Parathyroid adenoma (tissue), 2 donors: ENCODE results near the gene SRGAP1.

Source experiments
- H2AFZ ChIP-seq: fragments of 300-600 bp; sonication (generic); one replicate; pipeline ENCODE4 v1.7.0; 2017; ENCODE audit warnings: antibody characterized with exemption, mild to moderate bottlenecking
- H3K27ac ChIP-seq: fragments of 300-600 bp; sonication (generic); one replicate; pipeline ENCODE4 v1.7.0; 2017
- H3K27me3 ChIP-seq: fragments of 300-600 bp; sonication (generic); one replicate; pipeline ENCODE4 v1.7.0; 2017; ENCODE audit warnings: low read length; ENCODE audit not compliant: control insufficient read depth, insufficient read depth
- H3K36me3 ChIP-seq: fragments of 300-600 bp; sonication (generic); one replicate; pipeline ENCODE4 v1.7.0; 2017; ENCODE audit warnings: low read length; ENCODE audit not compliant: control insufficient read depth, insufficient read depth
- H3K4me1 ChIP-seq: fragments of 300-600 bp; sonication (generic); one replicate; pipeline ENCODE4 v1.7.0; 2017; ENCODE audit warnings: control low read depth
- H3K4me2 ChIP-seq: fragments of 300-600 bp; sonication (generic); one replicate; pipeline ENCODE4 v1.7.0; 2017; ENCODE audit warnings: low read length
- H3K4me3 ChIP-seq: fragments of 300-600 bp; sonication (generic); one replicate; pipeline ENCODE4 v1.7.0; 2017; ENCODE audit warnings: low read depth, low read length
- H3K79me2 ChIP-seq: fragments of 300-600 bp; sonication (generic); one replicate; pipeline ENCODE4 v1.7.0; 2017; ENCODE audit warnings: control low read depth
- H3K9ac ChIP-seq: fragments of 300-600 bp; sonication (generic); one replicate; pipeline ENCODE4 v1.7.0; 2017; ENCODE audit warnings: mild to moderate bottlenecking
- H3K9me3 ChIP-seq: fragments of 300-600 bp; sonication (generic); one replicate; pipeline ENCODE4 v1.7.0; 2017; ENCODE audit warnings: low read length; ENCODE audit not compliant: control insufficient read depth
- TF ChIP-seq, protein P1 (sequence below): fragments of 300-600 bp; sonication (generic); IDR thresholded peaks from one replicate; pipeline ENCODE4 v1.7.0; 2017; ENCODE audit warnings: antibody characterized with exemption, mild to moderate bottlenecking
- donor health status: primary hyperparathyroidism.

SRGAP1 gene

GRCh38 chr12:64122154-64122553, 277.7 kb downstream of the SRGAP1 start:
- H3K36me3 ChIP-seq = no peaks in the 10 kb centered on the region
- peaks cover 7% of the 10 kb centered on the region for H3K4me1 ChIP-seq
- no peak overlapping the region for H3K4me3 ChIP-seq
- no peaks in the 10 kb centered on the region for H3K9me3 ChIP-seq
- no peak overlapping the region for H3K9ac ChIP-seq
- TF ChIP-seq, protein P1, sequence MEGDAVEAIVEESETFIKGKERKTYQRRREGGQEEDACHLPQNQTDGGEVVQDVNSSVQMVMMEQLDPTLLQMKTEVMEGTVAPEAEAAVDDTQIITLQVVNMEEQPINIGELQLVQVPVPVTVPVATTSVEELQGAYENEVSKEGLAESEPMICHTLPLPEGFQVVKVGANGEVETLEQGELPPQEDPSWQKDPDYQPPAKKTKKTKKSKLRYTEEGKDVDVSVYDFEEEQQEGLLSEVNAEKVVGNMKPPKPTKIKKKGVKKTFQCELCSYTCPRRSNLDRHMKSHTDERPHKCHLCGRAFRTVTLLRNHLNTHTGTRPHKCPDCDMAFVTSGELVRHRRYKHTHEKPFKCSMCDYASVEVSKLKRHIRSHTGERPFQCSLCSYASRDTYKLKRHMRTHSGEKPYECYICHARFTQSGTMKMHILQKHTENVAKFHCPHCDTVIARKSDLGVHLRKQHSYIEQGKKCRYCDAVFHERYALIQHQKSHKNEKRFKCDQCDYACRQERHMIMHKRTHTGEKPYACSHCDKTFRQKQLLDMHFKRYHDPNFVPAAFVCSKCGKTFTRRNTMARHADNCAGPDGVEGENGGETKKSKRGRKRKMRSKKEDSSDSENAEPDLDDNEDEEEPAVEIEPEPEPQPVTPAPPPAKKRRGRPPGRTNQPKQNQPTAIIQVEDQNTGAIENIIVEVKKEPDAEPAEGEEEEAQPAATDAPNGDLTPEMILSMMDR = no peak
- H2AFZ ChIP-seq = no peak overlapping the region
- no peak overlapping the region for H3K4me2 ChIP-seq
- no peaks in the 10 kb centered on the region for H3K79me2 ChIP-seq
- H3K27me3 ChIP-seq = no peaks in the 10 kb centered on the region
- H3K27ac ChIP-seq = no peak overlapping the region

DNA sequence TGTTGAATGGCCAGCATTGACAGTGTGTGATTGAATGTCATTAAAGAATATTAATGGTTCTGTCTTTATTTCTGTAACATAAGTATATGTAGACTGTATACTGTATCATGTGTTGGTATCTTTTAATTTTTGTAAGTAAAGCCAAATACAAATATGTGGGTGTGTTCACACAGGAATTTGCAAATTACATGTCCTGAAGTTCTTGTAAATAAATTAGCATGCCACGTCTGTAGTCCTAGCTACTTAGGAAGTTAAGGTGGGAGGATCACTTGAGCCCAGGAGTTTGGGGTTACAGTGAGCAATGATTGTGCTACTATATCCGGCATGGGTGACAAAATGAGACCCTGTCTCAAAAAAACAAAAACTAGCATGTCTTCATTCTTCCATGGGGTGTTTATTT, 278.5 kb downstream of the SRGAP1 start:
- no peaks in the 10 kb centered on the region for H3K79me2 ChIP-seq
- H3K4me2 ChIP-seq = no peak overlapping the region
- H2AFZ ChIP-seq = no peak overlapping the region
- TF ChIP-seq, protein P1 = no peak
- no peak overlapping the region for H3K4me3 ChIP-seq
- no peaks in the 10 kb centered on the region for H3K27me3 ChIP-seq
- H3K4me1 ChIP-seq = peaks cover 7% of the 10 kb centered on the region
- no peak overlapping the region for H3K27ac ChIP-seq
- H3K9me3 ChIP-seq = no peaks in the 10 kb centered on the region
- H3K36me3 ChIP-seq = no peaks in the 10 kb centered on the region
- H3K9ac ChIP-seq = no peak overlapping the region

GRCh38 chr12:64123448-64123847, 278.9 kb downstream of the SRGAP1 start:
- no peaks in the 10 kb centered on the region for H3K9me3 ChIP-seq
- no peak overlapping the region for H3K9ac ChIP-seq
- H3K4me1 ChIP-seq = peaks cover 7% of the 10 kb centered on the region
- TF ChIP-seq, protein P1 = no peak
- H2AFZ ChIP-seq = no peak overlapping the region
- no peaks in the 10 kb centered on the region for H3K79me2 ChIP-seq
- H3K27ac ChIP-seq = no peak overlapping the region
- H3K4me3 ChIP-seq = no peak overlapping the region
- H3K4me2 ChIP-seq = no peak overlapping the region
- H3K27me3 ChIP-seq = no peaks in the 10 kb centered on the region
- H3K36me3 ChIP-seq = no peaks in the 10 kb centered on the region

- H3K4me2 ChIP-seq = no peak overlapping the region
- no peak overlapping the region for H2AFZ ChIP-seq
- no peaks in the 10 kb centered on the region for H3K36me3 ChIP-seq
- no peak overlapping the region for H3K4me3 ChIP-seq
- H3K9ac ChIP-seq = no peak overlapping the region
- H3K4me1 ChIP-seq = peaks cover 7% of the 10 kb centered on the region
- no peak overlapping the region for H3K27ac ChIP-seq
- H3K79me2 ChIP-seq = no peaks in the 10 kb centered on the region
- no peaks in the 10 kb centered on the region for H3K9me3 ChIP-seq
- TF ChIP-seq, protein P1 = no peak
- no peaks in the 10 kb centered on the region for H3K27me3 ChIP-seq
Observed at GRCh38 chr12:64124511-64125197, 280.2 kb downstream of the SRGAP1 start.

GRCh38 chr12:64125913-64126312, 281.4 kb downstream of the SRGAP1 start:
- no peaks in the 10 kb centered on the region for H3K27me3 ChIP-seq
- no peak overlapping the region for H3K4me2 ChIP-seq
- peaks cover 7% of the 10 kb centered on the region for H3K4me1 ChIP-seq
- no peak overlapping the region for H3K27ac ChIP-seq
- H3K9ac ChIP-seq = no peak overlapping the region
- H3K36me3 ChIP-seq = no peaks in the 10 kb centered on the region
- H3K9me3 ChIP-seq = no peaks in the 10 kb centered on the region
- no peak overlapping the region for H3K4me3 ChIP-seq
- no peaks in the 10 kb centered on the region for H3K79me2 ChIP-seq
- no peak overlapping the region for H2AFZ ChIP-seq
- TF ChIP-seq, protein P1 = no peak
